Osteoblast (primary cell): ENCODE measurements around the gene SARS1. TPM values are rescaled to one million over a fixed set of nuclear protein-coding genes. Genes with fewer than 3 reads are reported as not detected.
A peak's percentile ranks its signal among the peaks of the same experiment; 100 is the strongest.

Source experiments
- DNase-seq: peaks from one replicate; pipeline ENCODE4 v3.0.0; 2011; ENCODE audit warnings: low spot score, mixed read lengths; ENCODE audit not compliant: insufficient read length; ENCODE audit errors: missing footprints
- H2AFZ ChIP-seq: 2 replicates; pipeline ENCODE4 v1.6.0; 2011; ENCODE audit warnings: mild to moderate bottlenecking, low read length
- H3K27ac ChIP-seq: 2 replicates; pipeline ENCODE4 v1.5.1; 2011; ENCODE audit warnings: mild to moderate bottlenecking, low read depth, low read length, moderate library complexity
- H3K27me3 ChIP-seq: 2 replicates; pipeline ENCODE4 v1.6.0; 2012; ENCODE audit warnings: mild to moderate bottlenecking, control low read depth, inconsistent platforms, low read length, moderate library complexity; ENCODE audit not compliant: insufficient read depth
- H3K36me3 ChIP-seq: 2 replicates; pipeline ENCODE4 v1.5.1; 2011; ENCODE audit warnings: mild to moderate bottlenecking, low read length, control low read depth, moderate library complexity; ENCODE audit not compliant: insufficient read depth
- H3K4me1 ChIP-seq: 2 replicates; pipeline ENCODE4 v1.5.1; 2011; ENCODE audit warnings: mild to moderate bottlenecking, low read length, control low read depth, moderate library complexity; ENCODE audit not compliant: insufficient read depth
- H3K4me2 ChIP-seq: 2 replicates; pipeline ENCODE4 v1.6.0; 2011; ENCODE audit warnings: mild to moderate bottlenecking, low read length; ENCODE audit not compliant: insufficient read depth
- H3K4me3 ChIP-seq: fragments of 200-600 bp; sonication (generic); 3 replicates; pipeline ENCODE4 v1.5.1; 2012; ENCODE audit warnings: mild to moderate bottlenecking, low read length, inconsistent platforms; ENCODE audit not compliant: insufficient read depth
- H3K79me2 ChIP-seq: 2 replicates; pipeline ENCODE4 v1.6.0; 2012; ENCODE audit warnings: mild to moderate bottlenecking, low read length, control low read depth, inconsistent platforms; ENCODE audit not compliant: insufficient read depth
- H3K9me3 ChIP-seq: 2 replicates; pipeline ENCODE4 v1.5.1; 2011; ENCODE audit warnings: low read depth, low read length, control low read depth
- H4K20me1 ChIP-seq: 2 replicates; pipeline ENCODE4 v1.6.0; 2012; ENCODE audit warnings: mild to moderate bottlenecking, low read length, control low read depth; ENCODE audit not compliant: insufficient read depth
- CTCF ChIP-seq: IDR thresholded peaks from 2 replicates; pipeline ENCODE4 v1.5.1; 2011; ENCODE audit warnings: mild to moderate bottlenecking, low read depth, low read length, moderate library complexity; ENCODE audit errors: extremely low read depth
- total RNA-seq: library from RNA; depleted of rRNA; stranded (reverse); fragments of >200 nt; gene quantifications from 2 replicates; pipeline ENCODE4 v1.2.3, GENCODE V29; 2012

SARS1 gene
- total RNA-seq, 1 donor = 392 TPM

GRCh38 chr1:109246141-109246551, 32.4 kb downstream of the SARS1 start:
- peak; percentile 92 for DNase-seq
- H3K27me3 ChIP-seq = peaks cover 5% of the 10 kb centered on the region
- no peaks in the 10 kb centered on the region for H3K9me3 ChIP-seq
- H3K4me1 ChIP-seq = peaks cover 11% of the 10 kb centered on the region
- no peak overlapping the region for H3K4me3 ChIP-seq
- H3K79me2 ChIP-seq = no peaks in the 10 kb centered on the region
- no peak overlapping the region for H2AFZ ChIP-seq
- TF ChIP-seq CTCF = no peak
- no peak overlapping the region for H3K27ac ChIP-seq
- no peaks in the 10 kb centered on the region for H3K36me3 ChIP-seq
- no peaks in the 10 kb centered on the region for H4K20me1 ChIP-seq
- no peak overlapping the region for H3K4me2 ChIP-seq

- DNase-seq = peak; percentile 59
- Histone ChIP-seq H4K20me1 (no peaks in the 10 kb centered on the region), H3K27me3 (no peaks in the 10 kb centered on the region), H3K9me3 (no peaks in the 10 kb centered on the region), H3K36me3 (no peaks in the 10 kb centered on the region), H3K79me2 (no peaks in the 10 kb centered on the region), H3K27ac (no peak overlapping the region), H3K4me3 (no peak overlapping the region), H3K4me1 (peaks cover 6% of the 10 kb centered on the region), H3K4me2 (no peak overlapping the region), H2AFZ (no peak overlapping the region)
- no peak for TF ChIP-seq CTCF
Observed at GRCh38 chr1:109247401-109248365, 34.0 kb downstream of the SARS1 start.

- no peak overlapping the region for H3K4me3 ChIP-seq
Observed at GRCh38 chr1:109248444-109248796, 34.7 kb downstream of the SARS1 start.

More at GRCh38 chr1:109248444-109248796, 34.7 kb downstream of the SARS1 start:
- no peaks in the 10 kb centered on the region for H3K9me3 ChIP-seq
- H3K27ac ChIP-seq = no peak overlapping the region
- H4K20me1 ChIP-seq = no peaks in the 10 kb centered on the region
- DNase-seq = no peak
- H3K36me3 ChIP-seq = no peaks in the 10 kb centered on the region
- no peak overlapping the region for H2AFZ ChIP-seq
- peaks cover 7% of the 10 kb centered on the region for H3K4me1 ChIP-seq
- no peaks in the 10 kb centered on the region for H3K79me2 ChIP-seq
- no peak for TF ChIP-seq CTCF
- no peak overlapping the region for H3K4me2 ChIP-seq
- no peaks in the 10 kb centered on the region for H3K27me3 ChIP-seq
